ENCODE results near the gene TMEM63B. TPM values are rescaled to one million over a fixed set of nuclear protein-coding genes. Genes with fewer than 3 reads are reported as not detected.

The TMEM63B gene
- total and polyA plus RNA-seq, 9 of the 15 experiments (the other 6 are each of a cell fraction or from before 2014, with no cell fraction given) = 0.14 to 39.4 (median 14.4) TPM

GRCh38 chr6:44149369-44150012 lies 22.1 kb downstream of the TMEM63B start (continued):
- TF ChIP-seq KAT8 (IDR thresholded peaks at IDR 0.05; ENCODE audit: low read depth) = no peak
- peak; percentile 16; the same call in 1 of the 2 replicates for TF ChIP-seq CEBPG (CRISPR knock-in tag; IDR thresholded peaks at IDR 0.05)
- TF ChIP-seq CEBPG (tag; conservative IDR thresholded peaks at IDR 0.05 in 1 of 2, IDR thresholded peaks at IDR 0.05 in 1 of 2) = no peak
- TF ChIP-seq E4F1 (CRISPR knock-in tag; IDR thresholded peaks at IDR 0.05; ENCODE audit: borderline replicate concordance) = no peak
- 0 out of 2 replicates have a peak, but pooled peaks have one; percentile 21 for TF ChIP-seq RBFOX2 (IDR thresholded peaks at IDR 0.05; ENCODE audit: low read depth, low read length)
- no peak for TF ChIP-seq XRCC5 (IDR thresholded peaks at IDR 0.05; ENCODE audit: low read depth, low read length)
- TF ChIP-seq MAFF (IDR thresholded peaks at IDR 0.05; ENCODE audit: low read length) = no peak
- TF ChIP-seq ZBTB33 (CRISPR knock-in tag; IDR thresholded peaks at IDR 0.05) = no peak
- no peak for TF ChIP-seq TEAD4 (IDR thresholded peaks at IDR 0.05; ENCODE audit: low read length)
- TF ChIP-seq TEAD4 (CRISPR knock-in tag; IDR thresholded peaks at IDR 0.05; ENCODE audit: borderline replicate concordance) = peak; percentile 21; the same call in 1 of the 2 replicates
- no peak for TF ChIP-seq NFE2 (IDR thresholded peaks at IDR 0.05; ENCODE audit: low read depth)
- no peak for TF ChIP-seq RBBP5 (IDR thresholded peaks at IDR 0.05; ENCODE audit: borderline replicate concordance, insufficient read depth, low read length, poor library complexity, severe bottlenecking)
- TF ChIP-seq ZSCAN32 (CRISPR knock-in tag; IDR thresholded peaks at IDR 0.05) = no peak
- peak; percentile 44; the same call in 1 of the 2 replicates for TF ChIP-seq POLR2G (IDR thresholded peaks at IDR 0.05; ENCODE audit: low read depth, low read length)
- no peak for TF ChIP-seq ZNF232 (CRISPR knock-in tag; IDR thresholded peaks at IDR 0.05)
- no peak for TF ChIP-seq FOXP1 (CRISPR knock-in tag; IDR thresholded peaks at IDR 0.05)
- TF ChIP-seq ZNF740 (CRISPR knock-in tag; IDR thresholded peaks at IDR 0.05) = no peak
- TF ChIP-seq ZNF740 (tag; IDR thresholded peaks at IDR 0.05) = no peak
- no peak for TF ChIP-seq ZNF280A (IDR thresholded peaks at IDR 0.05; ENCODE audit: low read depth, partially characterized antibody)
- no peak for TF ChIP-seq THRB (CRISPR knock-in tag; conservative IDR thresholded peaks at IDR 0.05)
